ENCODE measurements around the gene PAX5.

DNA sequence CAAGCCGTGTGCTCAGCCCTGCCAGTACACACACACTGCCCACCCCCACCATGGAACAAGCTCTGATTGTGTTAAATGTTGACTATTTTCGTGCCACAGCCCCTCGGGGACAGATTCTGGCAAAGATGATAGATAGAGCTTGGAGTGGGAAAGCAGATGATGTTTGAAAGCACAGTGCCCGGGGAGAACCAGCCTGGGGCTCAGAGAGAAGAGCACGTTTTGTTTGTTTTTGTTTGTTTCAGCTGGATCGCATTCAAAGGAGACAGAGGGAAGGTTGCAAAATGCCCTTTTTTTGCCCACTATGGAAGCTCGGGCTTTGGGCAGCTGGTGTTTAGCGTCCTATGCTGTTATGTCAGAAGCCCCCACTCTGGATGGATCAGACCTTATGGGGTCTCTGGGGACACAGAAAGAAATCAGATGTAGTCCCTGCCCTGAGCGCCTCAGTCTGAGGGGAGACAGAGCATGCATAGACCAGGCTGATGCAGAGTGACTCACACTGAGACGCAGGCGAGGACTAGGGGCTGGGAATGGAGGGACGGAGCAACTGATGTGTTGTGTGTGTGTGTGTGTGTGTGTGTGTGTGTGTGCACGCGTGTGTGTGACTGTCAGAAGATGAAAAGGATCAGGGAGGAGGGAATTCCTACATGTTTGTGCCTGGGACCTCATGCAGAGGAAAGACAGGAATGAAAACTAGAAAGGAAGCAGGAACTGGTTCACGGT lies 231.7 kb downstream of the PAX5 start:
- TF ChIP-seq, protein P1, sequence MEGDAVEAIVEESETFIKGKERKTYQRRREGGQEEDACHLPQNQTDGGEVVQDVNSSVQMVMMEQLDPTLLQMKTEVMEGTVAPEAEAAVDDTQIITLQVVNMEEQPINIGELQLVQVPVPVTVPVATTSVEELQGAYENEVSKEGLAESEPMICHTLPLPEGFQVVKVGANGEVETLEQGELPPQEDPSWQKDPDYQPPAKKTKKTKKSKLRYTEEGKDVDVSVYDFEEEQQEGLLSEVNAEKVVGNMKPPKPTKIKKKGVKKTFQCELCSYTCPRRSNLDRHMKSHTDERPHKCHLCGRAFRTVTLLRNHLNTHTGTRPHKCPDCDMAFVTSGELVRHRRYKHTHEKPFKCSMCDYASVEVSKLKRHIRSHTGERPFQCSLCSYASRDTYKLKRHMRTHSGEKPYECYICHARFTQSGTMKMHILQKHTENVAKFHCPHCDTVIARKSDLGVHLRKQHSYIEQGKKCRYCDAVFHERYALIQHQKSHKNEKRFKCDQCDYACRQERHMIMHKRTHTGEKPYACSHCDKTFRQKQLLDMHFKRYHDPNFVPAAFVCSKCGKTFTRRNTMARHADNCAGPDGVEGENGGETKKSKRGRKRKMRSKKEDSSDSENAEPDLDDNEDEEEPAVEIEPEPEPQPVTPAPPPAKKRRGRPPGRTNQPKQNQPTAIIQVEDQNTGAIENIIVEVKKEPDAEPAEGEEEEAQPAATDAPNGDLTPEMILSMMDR (IDR thresholded peaks at IDR 0.05): no peak
- TF ChIP-seq POLR2A (IDR thresholded peaks at IDR 0.05): no peak
